Measurements from ENCODE around the gene ABCG8.

Gene ABCG8

DNA sequence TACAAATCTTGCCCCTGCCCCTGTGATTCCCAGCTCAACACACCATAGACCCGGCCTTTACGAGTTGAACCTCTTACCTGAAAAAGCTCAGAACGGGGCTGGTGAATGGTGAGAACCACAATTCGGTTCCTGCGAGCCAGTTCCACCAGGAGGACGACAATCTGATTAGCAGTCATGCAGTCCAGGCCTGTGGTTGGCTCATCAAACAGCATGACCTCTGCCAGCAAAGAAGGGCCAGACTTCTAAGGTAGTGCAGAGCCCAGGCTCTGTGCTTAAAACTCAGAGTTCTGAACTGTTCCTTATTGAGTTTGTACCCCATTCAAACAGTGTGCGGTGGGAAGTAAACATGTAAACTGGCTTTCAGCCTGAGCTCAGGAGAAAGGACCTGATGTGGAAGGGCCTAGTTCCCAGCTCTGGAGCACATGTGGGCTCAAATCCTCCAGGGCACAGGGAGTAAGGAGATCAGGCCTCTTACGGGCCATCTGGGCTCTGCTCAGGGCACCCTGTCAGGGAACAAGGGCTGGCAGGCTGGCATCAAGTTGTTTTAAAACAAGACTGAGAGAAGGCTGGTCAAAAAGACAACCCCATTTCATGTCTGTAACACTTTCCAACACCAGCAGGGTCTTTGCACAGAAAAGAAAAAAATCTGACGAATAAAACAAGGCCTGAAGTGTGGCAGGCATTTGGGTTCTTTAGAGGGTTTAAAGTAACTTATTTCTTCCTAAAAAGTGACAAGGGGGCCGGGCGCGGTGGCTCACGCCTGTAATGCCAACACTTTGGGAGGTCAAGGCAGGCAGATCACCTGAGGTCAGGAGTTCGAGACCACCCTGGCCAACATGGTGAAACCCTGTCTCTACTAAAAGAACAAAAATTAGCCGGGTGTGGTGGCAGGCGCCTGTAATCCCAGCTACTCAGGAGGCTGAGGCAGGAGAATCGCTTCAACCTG lies 12.2 kb upstream of the ABCG8 start:
- no peak for DNase-seq

GRCh38 chr2:43831543-43832294 lies 7.1 kb upstream of the ABCG8 start:
- no peak for DNase-seq

DNA sequence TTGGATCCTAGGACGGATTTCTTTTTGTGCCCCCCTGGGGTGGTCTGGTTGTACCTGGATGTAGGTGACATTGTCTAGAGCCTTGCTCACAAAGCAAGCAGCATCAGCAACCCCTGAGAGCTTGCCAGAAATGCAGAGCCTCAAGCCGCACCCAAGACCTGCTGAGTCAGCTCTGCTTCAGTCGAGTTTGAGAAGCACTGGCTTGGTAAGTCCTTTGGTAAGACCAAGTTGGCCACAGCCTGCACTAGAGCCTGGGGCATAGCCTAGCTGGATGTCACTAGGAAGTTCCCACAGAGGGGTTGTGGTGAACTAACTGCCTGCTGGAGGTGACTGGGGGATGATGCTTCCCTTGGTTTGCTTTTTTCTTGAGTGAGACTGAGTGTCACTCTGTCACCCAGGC lies 6.3 kb upstream of the ABCG8 start:
- DNase-seq = no peak

DNA sequence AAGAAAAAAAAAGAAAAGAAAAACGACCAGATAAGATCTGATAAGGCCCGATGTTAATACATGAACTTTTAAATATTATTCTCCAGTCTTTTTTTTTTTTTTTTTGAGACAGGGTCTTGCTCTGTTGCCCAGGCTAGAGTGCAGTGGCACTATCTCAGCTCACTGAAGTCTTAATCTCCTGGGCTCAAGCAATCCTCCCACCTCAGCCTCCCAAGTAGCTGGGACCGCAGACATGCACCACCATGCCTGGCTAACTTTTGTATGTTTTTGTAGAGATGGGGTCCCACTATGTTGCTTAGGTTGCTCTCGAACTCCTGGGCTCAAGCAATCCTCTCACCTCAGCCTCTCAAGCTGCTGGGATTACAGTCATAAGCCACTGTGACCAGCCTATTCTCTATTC lies 1.7 kb upstream of the ABCG8 start:
- DNase-seq = no peak

DNA sequence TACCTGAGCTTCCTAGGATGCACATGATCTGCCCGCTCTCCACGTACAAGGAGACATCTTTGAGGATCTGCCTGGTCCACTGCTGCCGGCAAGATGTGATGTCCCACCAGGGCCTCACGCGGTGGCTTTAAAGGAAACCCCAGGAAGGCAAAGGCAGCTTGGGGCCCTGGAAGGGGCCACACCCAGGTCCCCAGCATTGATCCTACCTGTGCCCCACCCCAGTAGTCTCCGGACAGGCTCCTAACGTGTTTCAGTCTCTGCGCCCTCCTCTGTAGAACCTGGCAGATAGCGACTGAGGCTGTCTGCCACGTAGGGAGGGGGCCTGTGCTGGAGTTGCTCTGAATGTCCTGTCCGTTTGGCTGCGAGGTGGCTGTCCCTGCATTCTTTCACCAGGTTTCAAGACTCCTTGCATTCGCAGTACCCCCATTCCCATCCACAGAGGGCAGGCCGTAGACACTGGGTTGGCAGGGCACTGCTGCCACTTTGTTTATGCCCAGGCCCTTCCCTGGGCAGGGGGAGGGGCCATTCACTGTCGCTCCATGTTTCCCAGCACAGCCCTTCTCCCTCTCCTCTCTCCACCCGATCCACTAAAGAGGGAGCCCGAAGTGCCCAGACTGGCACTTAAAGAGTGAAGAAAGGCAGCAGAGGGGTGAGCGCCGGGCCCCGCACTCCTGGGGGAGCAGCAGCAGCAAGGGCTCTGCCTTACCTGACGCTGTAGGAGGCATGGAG lies 776 bp upstream of the ABCG8 start:
- no peak for DNase-seq

DNA sequence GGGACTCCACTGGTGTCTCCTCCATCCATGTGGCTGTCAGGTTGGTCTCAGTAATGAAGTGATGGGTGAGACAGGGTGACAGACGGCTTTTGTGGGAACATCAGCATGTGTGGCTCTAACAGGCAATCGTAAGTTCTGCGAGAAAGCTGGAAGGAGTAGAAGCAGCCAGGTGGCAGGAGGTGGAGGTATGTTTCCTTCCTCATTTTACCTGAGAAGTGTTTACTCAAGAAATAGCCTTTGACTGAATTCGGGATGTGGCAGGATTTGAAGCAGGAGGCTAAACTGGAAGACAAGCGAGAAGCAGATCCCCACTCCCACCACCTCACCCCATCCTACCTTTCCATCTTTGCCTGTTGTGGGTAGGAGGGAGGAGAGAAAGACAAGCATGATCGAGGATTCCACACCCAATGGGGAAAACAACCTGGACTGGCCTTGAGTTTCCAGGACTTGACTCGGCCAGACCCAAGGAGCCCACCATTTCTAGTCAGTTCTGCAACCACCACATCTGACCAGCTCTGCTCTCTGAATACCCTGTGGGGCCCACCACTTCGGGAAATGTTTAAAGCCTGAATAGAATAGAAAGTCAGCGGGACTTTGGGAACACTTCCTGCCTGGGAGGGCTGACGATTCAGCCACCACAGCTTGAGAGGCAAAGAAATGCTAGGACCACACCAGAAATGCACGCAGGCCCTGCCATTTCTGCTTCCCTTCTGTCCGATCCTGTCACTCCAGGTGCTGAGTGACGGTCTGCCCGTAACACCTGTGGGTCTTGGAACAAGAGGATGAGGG lies 1.2 kb downstream of the ABCG8 start:
- no peak for DNase-seq

- no peak for DNase-seq
Measured at GRCh38 chr2:43840965-43841364, 2.2 kb downstream of the ABCG8 start.

DNA sequence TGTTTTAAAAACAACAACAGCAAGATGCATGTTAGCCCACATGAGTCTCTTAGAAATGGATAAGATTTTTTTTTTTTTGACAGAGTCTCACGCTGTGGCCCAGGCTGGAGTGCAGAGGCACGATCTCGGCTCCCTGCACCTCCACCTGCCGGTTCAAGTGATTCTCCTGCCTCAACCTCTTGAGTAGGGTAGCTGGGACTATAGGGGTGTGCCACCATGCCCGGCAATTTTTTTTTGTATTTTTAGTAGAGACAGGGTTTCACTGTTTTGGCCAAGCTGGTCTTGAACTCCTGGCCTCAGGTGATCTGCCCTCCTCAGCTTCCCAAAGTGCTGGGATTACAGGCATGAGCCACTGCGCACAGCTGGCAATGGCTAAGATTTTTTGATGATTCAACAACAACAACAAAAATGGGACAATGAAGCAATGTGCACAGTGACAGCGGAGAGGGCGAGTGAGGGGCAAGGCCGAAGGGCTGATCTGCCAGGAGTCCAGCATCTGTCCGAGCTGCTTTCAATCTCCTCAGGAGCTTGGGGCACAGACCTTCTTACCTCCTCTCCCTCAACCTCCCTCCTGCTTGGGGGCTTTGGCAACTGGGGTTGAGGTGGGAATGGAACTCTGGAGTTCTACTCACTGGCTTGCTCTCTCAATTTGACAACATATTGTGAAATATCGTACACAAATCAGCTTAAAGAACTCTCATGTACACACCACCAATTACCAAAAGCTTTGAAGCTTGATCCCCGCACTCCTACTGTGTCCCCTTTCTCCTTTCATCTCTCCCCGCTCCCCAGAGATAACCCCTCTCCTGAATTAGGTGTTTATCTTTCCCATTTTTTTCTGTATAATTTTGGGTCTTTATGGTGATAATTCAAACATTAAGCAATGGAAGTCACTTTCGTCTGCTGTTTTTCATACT lies 3.4 kb downstream of the ABCG8 start:
- no peak for DNase-seq

DNA sequence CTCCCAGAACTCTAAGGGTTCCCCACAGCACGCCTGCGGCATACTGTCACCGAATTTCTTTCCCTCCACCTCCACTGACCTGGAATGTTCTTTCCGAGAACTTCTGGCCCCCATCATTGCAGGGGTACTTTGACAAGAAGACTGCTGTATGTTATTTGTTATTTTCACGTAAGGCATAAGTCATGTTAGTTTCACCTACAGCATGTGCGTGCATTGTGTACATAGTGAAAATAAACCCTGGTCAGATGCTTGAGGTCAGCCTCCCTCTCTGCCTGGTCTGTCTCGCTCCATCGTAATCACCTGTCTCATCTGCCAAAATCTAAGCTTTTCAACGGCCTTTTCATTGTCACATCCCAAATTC lies 4.1 kb downstream of the ABCG8 start:
- no peak for DNase-seq

DNA sequence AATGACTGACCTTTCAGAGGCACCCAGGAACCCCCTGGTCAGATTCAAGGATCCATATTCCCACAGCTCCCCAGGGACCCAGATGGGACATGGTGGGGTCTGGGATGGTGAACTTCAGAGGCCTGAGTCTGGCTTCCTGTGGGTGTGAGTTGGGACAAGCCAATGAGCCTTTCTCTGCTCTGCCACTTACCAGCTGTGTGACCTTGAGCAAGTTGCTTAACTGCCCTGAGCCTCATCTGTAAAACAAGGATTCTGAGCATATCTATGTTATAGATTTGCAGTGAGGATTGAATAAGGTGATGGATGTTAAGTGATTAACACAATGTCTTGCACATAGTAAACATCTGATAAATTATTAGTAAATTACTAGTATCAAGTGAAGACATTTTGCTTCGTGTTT lies 6.4 kb downstream of the ABCG8 start:
- DNase-seq = no peak

DNA sequence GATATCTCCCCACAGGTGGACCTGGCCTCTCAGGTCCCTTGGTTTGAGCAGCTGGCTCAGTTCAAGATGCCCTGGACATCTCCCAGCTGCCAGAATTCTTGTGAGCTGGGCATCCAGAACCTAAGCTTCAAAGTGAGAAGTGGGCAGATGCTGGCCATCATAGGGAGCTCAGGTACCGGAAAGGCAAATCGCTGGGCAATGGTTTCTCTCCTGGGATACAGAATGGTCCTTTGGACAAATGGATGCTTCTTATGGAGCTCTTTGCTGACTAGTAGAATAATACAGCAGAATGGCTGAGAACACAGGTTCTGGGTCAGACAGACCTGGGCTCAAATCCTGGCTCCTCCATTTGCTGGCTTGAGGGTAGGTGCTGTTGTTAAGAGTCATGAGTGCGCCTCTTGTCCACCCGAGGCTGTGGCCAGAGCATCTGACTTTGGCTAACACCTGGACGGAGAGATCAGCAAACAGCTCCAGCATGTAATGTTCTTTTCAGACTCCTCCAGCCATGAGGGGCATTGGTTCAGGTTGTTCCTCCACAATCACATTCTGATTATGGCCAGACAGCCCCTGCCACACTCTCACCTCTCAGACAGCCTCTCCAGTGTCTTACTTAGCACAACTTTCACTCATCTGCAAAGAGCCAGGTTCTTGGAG lies 7.5 kb downstream of the ABCG8 start:
- no peak for DNase-seq

GRCh38 chr2:43848214-43848613 lies 9.4 kb downstream of the ABCG8 start:
- no peak for DNase-seq

DNA sequence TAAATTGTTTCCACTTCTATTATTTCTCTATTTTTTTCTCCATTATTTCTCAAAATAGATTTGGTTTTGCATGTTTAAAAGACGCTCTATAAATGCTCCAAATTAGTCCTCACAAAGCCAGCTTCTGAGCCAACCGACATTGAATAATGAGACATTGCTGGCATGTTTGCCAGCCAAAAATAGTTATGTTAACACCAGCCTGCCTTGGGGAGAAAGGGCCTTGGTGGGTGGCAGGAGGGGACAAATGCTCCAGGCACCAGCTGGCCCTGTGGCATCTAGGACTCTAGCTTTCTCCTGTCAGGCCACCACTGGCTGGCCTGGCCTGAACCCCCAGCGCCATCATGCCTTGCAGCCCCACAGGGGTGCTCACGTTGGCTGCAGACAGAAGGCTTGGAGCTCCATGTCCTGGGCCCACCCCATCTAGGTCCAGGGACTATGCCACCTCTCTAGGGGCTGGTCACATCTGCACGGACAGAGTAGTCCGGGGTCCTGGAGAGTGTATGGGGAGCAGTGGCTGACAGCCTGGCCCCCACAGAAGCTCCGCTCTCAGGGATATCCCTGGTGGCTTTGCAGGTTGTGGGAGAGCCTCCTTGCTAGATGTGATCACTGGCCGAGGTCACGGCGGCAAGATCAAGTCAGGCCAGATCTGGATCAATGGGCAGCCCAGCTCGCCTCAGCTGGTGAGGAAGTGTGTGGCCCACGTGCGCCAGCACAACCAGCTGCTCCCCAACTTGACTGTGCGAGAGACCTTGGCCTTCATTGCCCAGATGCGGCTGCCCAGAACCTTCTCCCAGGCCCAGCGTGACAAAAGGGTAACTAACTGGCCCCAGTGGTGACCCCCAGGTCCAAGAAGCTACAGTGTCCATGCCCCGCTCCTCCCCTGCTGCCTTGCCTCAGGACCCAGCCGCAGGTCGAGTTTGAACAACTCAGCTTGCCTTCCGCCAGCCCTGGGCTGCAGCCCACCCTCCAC lies 12.5 kb downstream of the ABCG8 start:
- DNase-seq = no peak

DNA sequence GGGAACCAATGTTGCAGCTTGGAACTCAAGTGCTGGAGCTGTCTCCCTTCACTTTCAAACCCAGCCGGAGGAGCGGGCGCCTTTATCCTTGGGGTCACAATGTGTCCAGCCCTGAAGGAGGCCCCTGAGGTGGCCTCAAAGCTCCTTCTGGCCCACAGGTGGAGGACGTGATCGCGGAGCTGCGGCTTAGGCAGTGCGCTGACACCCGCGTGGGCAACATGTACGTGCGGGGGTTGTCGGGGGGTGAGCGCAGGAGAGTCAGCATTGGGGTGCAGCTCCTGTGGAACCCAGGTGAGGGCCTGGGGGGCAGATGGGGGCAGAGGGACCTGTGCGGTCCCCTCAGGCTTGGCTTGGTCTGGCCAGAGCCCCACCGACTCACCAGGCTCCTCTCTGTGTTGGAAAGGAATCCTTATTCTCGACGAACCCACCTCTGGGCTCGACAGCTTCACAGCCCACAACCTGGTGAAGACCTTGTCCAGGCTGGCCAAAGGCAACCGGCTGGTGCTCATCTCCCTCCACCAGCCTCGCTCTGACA lies 13.5 kb downstream of the ABCG8 start:
- no peak for DNase-seq

- no peak for DNase-seq
Measured at GRCh38 chr2:43853141-43854081, 14.6 kb downstream of the ABCG8 start.

DNA sequence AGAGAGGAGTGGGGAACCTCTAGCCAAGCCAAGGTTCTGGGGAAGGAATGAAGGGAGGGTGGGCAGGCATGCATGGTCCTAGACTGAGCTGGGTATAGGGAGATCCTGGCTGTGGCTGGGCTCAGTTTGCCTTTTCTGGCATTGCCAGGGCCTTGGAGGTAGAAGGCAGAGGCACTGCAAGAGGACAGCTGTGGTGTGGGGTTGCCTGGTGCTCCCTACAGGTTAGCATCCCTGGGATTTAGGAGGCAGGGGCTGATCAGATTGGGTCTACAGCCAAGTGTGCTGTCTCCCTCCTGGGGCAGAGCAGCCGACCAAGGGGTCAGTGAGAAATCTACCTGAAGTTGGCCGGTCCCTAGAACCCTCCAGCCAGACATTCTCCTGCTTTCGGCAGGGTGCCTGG lies 15.9 kb downstream of the ABCG8 start:
- DNase-seq = no peak

GRCh38 chr2:43855292-43855691 lies 16.5 kb downstream of the ABCG8 start:
- DNase-seq = no peak

GRCh38 chr2:43872151-43872550 lies 33.4 kb downstream of the ABCG8 start:
- DNase-seq = no peak

Data from CD4-positive, alpha-beta T cell treated with Interleukin-15 for 1 hour (primary cell).